Measurements from ENCODE around the gene GP1BA. TPM values are rescaled to one million over a fixed set of nuclear protein-coding genes. Genes with fewer than 3 reads are reported as not detected.
A peak's percentile ranks its signal among the peaks of the same experiment; 100 is the strongest.

The GP1BA gene
- total RNA-seq, 2 experiments from 2014 or later = not detected

DNA sequence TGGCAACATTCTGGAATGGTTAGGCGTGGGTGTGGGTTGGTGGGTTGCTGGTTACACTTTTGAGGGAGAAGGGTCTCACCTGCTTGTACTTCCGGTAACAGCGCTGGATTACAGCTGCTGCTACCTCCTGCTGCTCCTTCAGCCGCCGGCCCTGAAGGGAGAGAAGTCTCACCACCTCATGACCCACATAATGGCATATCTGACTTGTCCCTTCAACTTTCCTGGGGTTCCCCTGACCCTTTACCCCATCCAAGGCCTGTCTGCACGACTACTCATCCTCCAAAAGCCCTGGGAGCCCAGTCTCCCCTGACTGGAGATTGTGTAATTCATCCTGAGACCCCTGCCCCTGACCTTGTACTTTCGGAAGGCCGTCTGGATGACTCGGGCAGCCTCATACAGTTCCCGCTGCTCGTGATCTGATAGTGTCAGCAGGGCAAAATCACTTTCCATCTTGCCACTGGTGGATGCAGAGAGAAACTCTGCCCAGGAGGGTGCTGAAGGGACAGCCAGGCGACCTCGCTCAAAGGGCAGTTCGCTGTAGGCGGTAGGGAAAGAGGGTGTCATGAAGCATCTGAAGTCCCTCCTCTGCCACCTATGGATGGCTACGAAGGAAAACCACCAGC, 37.6 kb downstream of the GP1BA start:
- ChIA-PET CTCF (interaction anchor here (1.0 to 3.6 kb wide), 3 partner anchors 11 to 23 kb away, joined by 4 to 30 read pairs (median 8); partner anchors contain the start of gene PFN1), POLR2A (interaction anchor here (0.6 to 15.1 kb wide), 13 partner anchors 10 to 92 kb away, joined by 3 to 627 read pairs (median 6); partner anchors contain the start of genes C17orf107, CAMTA2, ENO3 and PFN1)
- Mint-ChIP-seq H3K27me3 (no peaks in the 10 kb centered on the region), H3K27ac (no peak overlapping the region), H3K4me3 (no peak overlapping the region), H3K9me3 (peaks cover 2% of the 10 kb centered on the region), H3K4me1 (ENCODE audit: low read depth) (peaks cover 34% of the 10 kb centered on the region), H3K36me3 (ENCODE audit: low read depth) (peaks cover 42% of the 10 kb centered on the region)
- DNase-seq = peak; percentile 82
- no peak for TF ChIP-seq CTCF (IDR thresholded peaks at IDR 0.05)
- intact Hi-C loops (cut with micrococcal nuclease) = loop anchor here (1.0 kb wide), 1 partner anchor 22 kb away; no protein-coding TSS in a partner anchor
- ATAC-seq = peak; percentile 3

- Mint-ChIP-seq H3K27ac (no peak overlapping the region), H3K36me3 (ENCODE audit: low read depth) (peaks cover 39% of the 10 kb centered on the region), H3K4me3 (no peak overlapping the region), H3K27me3 (no peaks in the 10 kb centered on the region), H3K4me1 (ENCODE audit: low read depth) (peaks cover 32% of the 10 kb centered on the region), H3K9me3 (peaks cover under 1% of the 10 kb centered on the region)
- no peak for ATAC-seq
- CTCF ChIA-PET = interaction anchor here (1.2 to 3.6 kb wide), 4 partner anchors 10 to 92 kb away, joined by 3 to 30 read pairs (median 6); partner anchors contain the start of gene PFN1
- no peak for DNase-seq
- no peak for TF ChIP-seq CTCF (IDR thresholded peaks at IDR 0.05)
- POLR2A ChIA-PET = interaction anchor here (0.7 to 15.1 kb wide), 8 partner anchors 10 to 75 kb away, joined by 3 to 627 read pairs (median 8); partner anchors contain the start of genes C17orf107, CAMTA2, ENO3 and PFN1
- intact Hi-C loops (cut with micrococcal nuclease) = no loop called here
These were observed 38.2 kb downstream of the GP1BA start for GRCh38 chr17:4970273-4970672.

DNA sequence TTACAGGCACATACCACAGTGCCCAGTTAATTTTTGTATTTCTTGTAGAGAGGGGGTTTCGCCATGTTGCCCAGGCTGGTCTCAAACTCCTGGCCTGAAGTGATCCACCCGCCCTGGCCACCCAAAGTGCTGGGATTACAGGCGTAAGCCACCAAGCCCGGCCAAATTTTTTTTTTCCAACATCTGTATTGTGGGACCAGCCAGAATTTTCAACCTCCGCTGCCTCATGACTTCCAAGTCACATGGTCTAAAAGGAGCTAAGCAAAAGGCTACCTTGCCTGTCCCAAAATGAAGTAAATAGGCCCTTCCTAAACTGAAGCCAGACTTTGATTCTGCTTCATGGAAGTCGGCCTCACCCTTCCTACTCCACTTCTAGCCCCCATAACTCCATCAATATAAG, 39.7 kb downstream of the GP1BA start:
- ChIA-PET CTCF (interaction anchor here (0.7 to 3.6 kb wide), 3 partner anchors 9 to 90 kb away, joined by 4 to 30 read pairs (median 5); partner anchors contain the start of gene CAMTA2), POLR2A (interaction anchor here (0.5 to 15.1 kb wide), 4 partner anchors 8 to 169 kb away, joined by 3 to 627 read pairs (median 20); partner anchors contain the start of genes ENO3, PFN1, RNF167 and SLC25A11)
- H3K27ac Mint-ChIP-seq = peak overlapping the region; percentile 18
- H3K27me3 Mint-ChIP-seq = no peaks in the 10 kb centered on the region
- TF ChIP-seq CTCF (IDR thresholded peaks at IDR 0.05) = no peak
- peaks cover 42% of the 10 kb centered on the region for H3K36me3 Mint-ChIP-seq (ENCODE audit: low read depth)
- intact Hi-C loops (cut with micrococcal nuclease) = no loop called here
- no peak for DNase-seq
- no peaks in the 10 kb centered on the region for H3K9me3 Mint-ChIP-seq
- no peak overlapping the region for H3K4me3 Mint-ChIP-seq
- ATAC-seq = no peak
- H3K4me1 Mint-ChIP-seq (ENCODE audit: low read depth) = peaks cover 22% of the 10 kb centered on the region

- no peak overlapping the region for H3K27ac Mint-ChIP-seq
- H3K4me1 Mint-ChIP-seq (ENCODE audit: low read depth) = peaks cover 22% of the 10 kb centered on the region
- no peak overlapping the region for H3K4me3 Mint-ChIP-seq
- POLR2A ChIA-PET = interaction anchor here (0.5 to 15.1 kb wide), 3 partner anchors 24 to 169 kb away, joined by 3 to 627 read pairs (median 5); partner anchors contain the start of genes ENO3, PFN1, RNF167 and SLC25A11
- DNase-seq = no peak
- no peaks in the 10 kb centered on the region for H3K9me3 Mint-ChIP-seq
- H3K36me3 Mint-ChIP-seq (ENCODE audit: low read depth) = peaks cover 43% of the 10 kb centered on the region
- intact Hi-C loops (cut with micrococcal nuclease) = no loop called here
- no peaks in the 10 kb centered on the region for H3K27me3 Mint-ChIP-seq
- CTCF ChIA-PET = interaction anchor here (0.7 kb wide), 1 partner anchor 8 kb away, joined by 5 read pairs; no protein-coding TSS in a partner anchor
- no peak for ATAC-seq
- TF ChIP-seq CTCF (IDR thresholded peaks at IDR 0.05) = no peak
These were observed 40.2 kb downstream of the GP1BA start for GRCh38 chr17:4972322-4972721.

GRCh38 chr17:4972752-4973151, 40.7 kb downstream of the GP1BA start:
- no peak for TF ChIP-seq CTCF (IDR thresholded peaks at IDR 0.05)
- Mint-ChIP-seq H3K4me1 (ENCODE audit: low read depth) (peaks cover 22% of the 10 kb centered on the region), H3K36me3 (ENCODE audit: low read depth) (peaks cover 47% of the 10 kb centered on the region), H3K27ac (peak overlapping the region; percentile 18), H3K27me3 (no peaks in the 10 kb centered on the region), H3K4me3 (no peak overlapping the region), H3K9me3 (no peaks in the 10 kb centered on the region)
- intact Hi-C loops (cut with micrococcal nuclease) = no loop called here
- no peak for DNase-seq
- no peak for ATAC-seq
- ChIA-PET CTCF (interaction anchor here (0.7 kb wide), 1 partner anchor 8 kb away, joined by 5 read pairs; no protein-coding TSS in a partner anchor), POLR2A (interaction anchor here (1.1 to 15.1 kb wide), 3 partner anchors 14 to 33 kb away, joined by 5 to 627 read pairs (median 11); partner anchors contain the start of genes CAMTA2, ENO3, PFN1 and RNF167)

Data from activated CD8-positive, alpha-beta T cell treated with anti-CD3 and anti-CD28 coated beads for 36 hours (primary cell).